Stomach smooth muscle (tissue), 2 donors: ENCODE measurements around the gene AGBL4.
"Not testable (repeated sequence)": the region's sequence is repeated elsewhere in the genome, so short reads cannot be mapped to it uniquely, and the experiment has no call there.

Experiments used
- H3K27ac ChIP-seq: one replicate; pipeline ENCODE4 v1.7.0; 2013; ENCODE audit warnings: mild to moderate bottlenecking, low read length, inconsistent platforms
- H3K27me3 ChIP-seq, 2 donors: one replicate each; pipeline ENCODE4 v1.7.0; 2013; ENCODE audit warnings: low read length in 2 of 2; ENCODE audit not compliant: insufficient read depth in 2 of 2, control insufficient read depth in 1 of 2
- H3K36me3 ChIP-seq, 2 donors: one replicate each; pipeline ENCODE4 v1.7.0; 2013; ENCODE audit warnings: low read length in 2 of 2; ENCODE audit not compliant: control insufficient read depth in 2 of 2, insufficient read depth in 2 of 2
- H3K4me1 ChIP-seq: one replicate; pipeline ENCODE4 v1.7.0; 2013; ENCODE audit warnings: low read length; ENCODE audit not compliant: control insufficient read depth, insufficient read depth
- H3K4me3 ChIP-seq, 2 donors: one replicate each; pipeline ENCODE4 v1.7.0; 2013; ENCODE audit warnings: low read length in 2 of 2
- H3K9ac ChIP-seq, 2 donors: one replicate each; pipeline ENCODE4 v1.7.0; 2013; ENCODE audit warnings: low read length in 2 of 2, mild to moderate bottlenecking in 1 of 2
- H3K9me3 ChIP-seq, 2 donors: one replicate each; pipeline ENCODE4 v1.7.0; 2013; ENCODE audit warnings: low read length in 2 of 2; ENCODE audit not compliant: control insufficient read depth in 2 of 2
- donor health status: healthy.
- donor health status: Pancreatic carcinoma.

AGBL4 gene

GRCh38 chr1:49358036-49358435, 665.7 kb downstream of the AGBL4 start:
- Histone ChIP-seq H3K27me3 (no peaks in the 10 kb centered on the region), H3K36me3 (no peaks in the 10 kb centered on the region), H3K4me3 (no peak overlapping the region), H3K27ac (no peak overlapping the region), H3K9ac (no peak overlapping the region), H3K9me3 (no peaks in the 10 kb centered on the region), H3K4me1 (no peaks in the 10 kb centered on the region)

GRCh38 chr1:49356594-49356993, 667.2 kb downstream of the AGBL4 start:
- Histone ChIP-seq H3K36me3 (no peaks in the 10 kb centered on the region), H3K9me3 (no peaks in the 10 kb centered on the region), H3K27me3 (no peaks in the 10 kb centered on the region), H3K4me3 (no peak overlapping the region), H3K4me1 (no peaks in the 10 kb centered on the region), H3K27ac (no peak overlapping the region), H3K9ac (no peak overlapping the region)

- Histone ChIP-seq H3K4me1 (no peaks in the 10 kb centered on the region), H3K9ac (no peak overlapping the region), H3K9me3 (no peaks in the 10 kb centered on the region), H3K27ac (no peak overlapping the region), H3K27me3 (no peaks in the 10 kb centered on the region), H3K36me3 (no peaks in the 10 kb centered on the region), H3K4me3 (no peak overlapping the region)
Measured at GRCh38 chr1:49351768-49352167, 672.0 kb downstream of the AGBL4 start.

GRCh38 chr1:49346767-49347349, 676.9 kb downstream of the AGBL4 start:
- Histone ChIP-seq H3K9ac (no peak overlapping the region), H3K9me3 (no peaks in the 10 kb centered on the region), H3K4me3 (no peak overlapping the region), H3K27me3 (no peaks in the 10 kb centered on the region), H3K27ac (no peak overlapping the region), H3K4me1 (no peaks in the 10 kb centered on the region), H3K36me3 (no peaks in the 10 kb centered on the region)

GRCh38 chr1:49340576-49340975, 683.2 kb downstream of the AGBL4 start:
- Histone ChIP-seq H3K27ac (no peak overlapping the region), H3K4me3 (no peak overlapping the region), H3K9ac (no peak overlapping the region), H3K9me3 (no peaks in the 10 kb centered on the region), H3K36me3 (no peaks in the 10 kb centered on the region), H3K4me1 (no peaks in the 10 kb centered on the region), H3K27me3 (no peaks in the 10 kb centered on the region)

- no peaks in the 10 kb centered on the region for H3K27me3 ChIP-seq
- H3K4me3 ChIP-seq: no peak overlapping the region
- no peaks in the 10 kb centered on the region for H3K4me1 ChIP-seq
- no peak overlapping the region for H3K9ac ChIP-seq
- no peaks in the 10 kb centered on the region for H3K9me3 ChIP-seq
- H3K36me3 ChIP-seq: no peaks in the 10 kb centered on the region
- no peak overlapping the region for H3K27ac ChIP-seq
Measured at GRCh38 chr1:49339043-49339442, 684.7 kb downstream of the AGBL4 start.

- H3K27ac ChIP-seq: no peak overlapping the region
- H3K36me3 ChIP-seq: no peaks in the 10 kb centered on the region
- no peak overlapping the region for H3K4me3 ChIP-seq
- no peaks in the 10 kb centered on the region for H3K4me1 ChIP-seq
- no peaks in the 10 kb centered on the region for H3K9me3 ChIP-seq
- no peak overlapping the region for H3K9ac ChIP-seq
- no peaks in the 10 kb centered on the region for H3K27me3 ChIP-seq
Measured at GRCh38 chr1:49337251-49337650, 686.5 kb downstream of the AGBL4 start.

- Histone ChIP-seq H3K36me3 (no peaks in the 10 kb centered on the region), H3K9me3 (no peaks in the 10 kb centered on the region), H3K4me3 (no peak overlapping the region), H3K27me3 (no peaks in the 10 kb centered on the region), H3K9ac (no peak overlapping the region), H3K27ac (no peak overlapping the region), H3K4me1 (no peaks in the 10 kb centered on the region)
Measured at GRCh38 chr1:49333906-49334305, 689.8 kb downstream of the AGBL4 start.

- H3K9me3 ChIP-seq: no peaks in the 10 kb centered on the region
- H3K27me3 ChIP-seq: no peaks in the 10 kb centered on the region
- no peak overlapping the region for H3K4me3 ChIP-seq
- H3K36me3 ChIP-seq: no peaks in the 10 kb centered on the region
- H3K27ac ChIP-seq: no peak overlapping the region
- H3K9ac ChIP-seq: no peak overlapping the region
- no peaks in the 10 kb centered on the region for H3K4me1 ChIP-seq
Measured at GRCh38 chr1:49331066-49331852, 692.5 kb downstream of the AGBL4 start.

- no peaks in the 10 kb centered on the region for H3K4me1 ChIP-seq
- no peak overlapping the region for H3K4me3 ChIP-seq
- H3K27ac ChIP-seq: no peak overlapping the region
- H3K27me3 ChIP-seq: no peaks in the 10 kb centered on the region
- no peaks in the 10 kb centered on the region for H3K36me3 ChIP-seq
- H3K9ac ChIP-seq: no peak overlapping the region
- no peaks in the 10 kb centered on the region for H3K9me3 ChIP-seq
Measured at GRCh38 chr1:49323925-49324540, 699.7 kb downstream of the AGBL4 start.

GRCh38 chr1:49320493-49320892, 703.3 kb downstream of the AGBL4 start:
- not testable (repeated sequence) for H3K27ac ChIP-seq, H3K4me3 ChIP-seq, H3K9ac ChIP-seq, H3K36me3 ChIP-seq, H3K4me1 ChIP-seq, H3K27me3 ChIP-seq, H3K9me3 ChIP-seq
